Measurements from ENCODE around the gene CHMP5. TPM values are rescaled to one million over a fixed set of nuclear protein-coding genes. Genes with fewer than 3 reads are reported as not detected.

Gene CHMP5
- total RNA-seq, 1 donor from 2014 or later: 108 TPM

- Mint-ChIP-seq H3K4me3 (ENCODE audit: unreplicated experiment) (no peak overlapping the region), H3K27me3 (ENCODE audit: low read depth, unreplicated experiment) (peaks cover 20% of the 10 kb centered on the region), H3K27ac (ENCODE audit: unreplicated experiment) (no peak overlapping the region), H3K4me1 (ENCODE audit: low read depth, unreplicated experiment) (no peaks in the 10 kb centered on the region), H3K36me3 (ENCODE audit: low read depth, unreplicated experiment) (peaks cover 5% of the 10 kb centered on the region), H3K9me3 (ENCODE audit: unreplicated experiment) (no peaks in the 10 kb centered on the region)
- H3K9me3 ChIP-seq (ENCODE audit: insufficient read depth, low read depth, low read length): no peaks in the 10 kb centered on the region
- peaks cover 7% of the 10 kb centered on the region for H3K4me1 ChIP-seq (ENCODE audit: insufficient read depth, low read length)
- no peak for TF ChIP-seq EZH2 (IDR thresholded peaks at IDR 0.05; ENCODE audit: insufficient read depth, low read length)
- TF ChIP-seq, protein P1, sequence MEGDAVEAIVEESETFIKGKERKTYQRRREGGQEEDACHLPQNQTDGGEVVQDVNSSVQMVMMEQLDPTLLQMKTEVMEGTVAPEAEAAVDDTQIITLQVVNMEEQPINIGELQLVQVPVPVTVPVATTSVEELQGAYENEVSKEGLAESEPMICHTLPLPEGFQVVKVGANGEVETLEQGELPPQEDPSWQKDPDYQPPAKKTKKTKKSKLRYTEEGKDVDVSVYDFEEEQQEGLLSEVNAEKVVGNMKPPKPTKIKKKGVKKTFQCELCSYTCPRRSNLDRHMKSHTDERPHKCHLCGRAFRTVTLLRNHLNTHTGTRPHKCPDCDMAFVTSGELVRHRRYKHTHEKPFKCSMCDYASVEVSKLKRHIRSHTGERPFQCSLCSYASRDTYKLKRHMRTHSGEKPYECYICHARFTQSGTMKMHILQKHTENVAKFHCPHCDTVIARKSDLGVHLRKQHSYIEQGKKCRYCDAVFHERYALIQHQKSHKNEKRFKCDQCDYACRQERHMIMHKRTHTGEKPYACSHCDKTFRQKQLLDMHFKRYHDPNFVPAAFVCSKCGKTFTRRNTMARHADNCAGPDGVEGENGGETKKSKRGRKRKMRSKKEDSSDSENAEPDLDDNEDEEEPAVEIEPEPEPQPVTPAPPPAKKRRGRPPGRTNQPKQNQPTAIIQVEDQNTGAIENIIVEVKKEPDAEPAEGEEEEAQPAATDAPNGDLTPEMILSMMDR (IDR thresholded peaks at IDR 0.05; ENCODE audit: insufficient read depth, low read depth, low read length): no peak
- no peak overlapping the region for H3K27ac ChIP-seq (ENCODE audit: low read depth, low read length)
- no peaks in the 10 kb centered on the region for H4K20me1 ChIP-seq (ENCODE audit: insufficient read depth, low read length)
- no peak for FAIRE-seq
- no peak overlapping the region for H3K4me2 ChIP-seq (ENCODE audit: low read length)
- H2AFZ ChIP-seq (ENCODE audit: low read depth, low read length): no peak overlapping the region
- no peaks in the 10 kb centered on the region for H3K79me2 ChIP-seq (ENCODE audit: insufficient read depth, low read length)
- no peaks in the 10 kb centered on the region for H3K27me3 ChIP-seq (ENCODE audit: insufficient read depth, low read length)
- DNase-seq (ENCODE audit: low read depth): no peak
- H3K36me3 ChIP-seq (ENCODE audit: insufficient read depth, low read length): no peaks in the 10 kb centered on the region
- H3K9ac ChIP-seq (ENCODE audit: low read length): no peak overlapping the region
- no peak overlapping the region for H3K4me3 ChIP-seq (ENCODE audit: insufficient read depth, low read depth, low read length)
Observed at GRCh38 chr9:33242609-33243134, 22.2 kb upstream of the CHMP5 start.

GRCh38 chr9:33244137-33244784 is 20.6 kb upstream of the CHMP5 start:
- Histone ChIP-seq H3K9ac (ENCODE audit: low read length) (no peak overlapping the region), H3K27ac (ENCODE audit: low read depth, low read length) (no peak overlapping the region), H4K20me1 (ENCODE audit: insufficient read depth, low read length) (no peaks in the 10 kb centered on the region), H3K79me2 (ENCODE audit: insufficient read depth, low read length) (no peaks in the 10 kb centered on the region), H3K27me3 (ENCODE audit: insufficient read depth, low read length) (no peaks in the 10 kb centered on the region), H2AFZ (ENCODE audit: low read depth, low read length) (no peak overlapping the region), H3K4me1 (ENCODE audit: insufficient read depth, low read length) (peaks cover 7% of the 10 kb centered on the region), H3K4me2 (ENCODE audit: low read length) (no peak overlapping the region), H3K36me3 (ENCODE audit: insufficient read depth, low read length) (no peaks in the 10 kb centered on the region), H3K9me3 (ENCODE audit: insufficient read depth, low read depth, low read length) (no peaks in the 10 kb centered on the region), H3K4me3 (ENCODE audit: insufficient read depth, low read depth, low read length) (no peak overlapping the region)
- Mint-ChIP-seq H3K36me3 (ENCODE audit: low read depth, unreplicated experiment) (peaks cover 12% of the 10 kb centered on the region), H3K27me3 (ENCODE audit: low read depth, unreplicated experiment) (peaks cover 20% of the 10 kb centered on the region), H3K9me3 (ENCODE audit: unreplicated experiment) (no peaks in the 10 kb centered on the region), H3K4me3 (ENCODE audit: unreplicated experiment) (no peak overlapping the region), H3K4me1 (ENCODE audit: low read depth, unreplicated experiment) (no peaks in the 10 kb centered on the region), H3K27ac (ENCODE audit: unreplicated experiment) (no peak overlapping the region)
- DNase-seq (ENCODE audit: low read depth) (no peak), FAIRE-seq (no peak)
- TF ChIP-seq EZH2 (IDR thresholded peaks at IDR 0.05; ENCODE audit: insufficient read depth, low read length): no peak
- TF ChIP-seq, protein P1 (IDR thresholded peaks at IDR 0.05; ENCODE audit: insufficient read depth, low read depth, low read length): no peak

DNA sequence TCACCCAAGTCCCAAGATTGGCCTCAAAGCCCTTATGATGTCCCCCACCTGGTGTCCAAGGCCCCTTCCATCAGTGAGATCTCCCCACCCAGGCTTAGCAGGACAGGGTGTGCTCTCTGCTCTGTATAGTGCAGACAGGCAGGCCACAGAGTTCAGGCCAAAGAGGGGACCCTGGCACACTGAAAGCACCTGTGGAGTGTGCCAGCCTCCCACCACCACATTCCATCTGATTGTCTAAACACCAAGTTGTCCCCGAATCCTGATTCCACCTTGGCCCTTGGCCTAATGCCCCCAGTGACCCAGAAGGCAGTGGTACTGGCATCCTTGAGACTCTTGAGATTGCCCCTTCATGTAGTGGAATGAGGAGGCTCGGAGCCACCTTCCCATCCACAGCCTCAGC is 19.5 kb upstream of the CHMP5 start:
- Mint-ChIP-seq H3K27ac (ENCODE audit: unreplicated experiment) (no peak overlapping the region), H3K27me3 (ENCODE audit: low read depth, unreplicated experiment) (peaks cover 20% of the 10 kb centered on the region), H3K4me1 (ENCODE audit: low read depth, unreplicated experiment) (peaks cover 4% of the 10 kb centered on the region), H3K4me3 (ENCODE audit: unreplicated experiment) (peak overlapping the region; percentile 66), H3K36me3 (ENCODE audit: low read depth, unreplicated experiment) (peaks cover 12% of the 10 kb centered on the region), H3K9me3 (ENCODE audit: unreplicated experiment) (no peaks in the 10 kb centered on the region)
- no peaks in the 10 kb centered on the region for H3K9me3 ChIP-seq (ENCODE audit: insufficient read depth, low read depth, low read length)
- H3K4me1 ChIP-seq (ENCODE audit: insufficient read depth, low read length): no peaks in the 10 kb centered on the region
- no peak overlapping the region for H3K4me3 ChIP-seq (ENCODE audit: insufficient read depth, low read depth, low read length)
- H3K9ac ChIP-seq (ENCODE audit: low read length): no peak overlapping the region
- H4K20me1 ChIP-seq (ENCODE audit: insufficient read depth, low read length): no peaks in the 10 kb centered on the region
- H3K27ac ChIP-seq (ENCODE audit: low read depth, low read length): no peak overlapping the region
- H3K36me3 ChIP-seq (ENCODE audit: insufficient read depth, low read length): no peaks in the 10 kb centered on the region
- H3K79me2 ChIP-seq (ENCODE audit: insufficient read depth, low read length): no peaks in the 10 kb centered on the region
- DNase-seq (ENCODE audit: low read depth) (no peak), FAIRE-seq (no peak)
- H3K4me2 ChIP-seq (ENCODE audit: low read length): no peak overlapping the region
- no peak overlapping the region for H2AFZ ChIP-seq (ENCODE audit: low read depth, low read length)
- no peaks in the 10 kb centered on the region for H3K27me3 ChIP-seq (ENCODE audit: insufficient read depth, low read length)
- no peak for TF ChIP-seq EZH2 (IDR thresholded peaks at IDR 0.05; ENCODE audit: insufficient read depth, low read length)
- TF ChIP-seq, protein P1 (IDR thresholded peaks at IDR 0.05; ENCODE audit: insufficient read depth, low read depth, low read length): no peak

Data from astrocyte (in vitro differentiated cells and primary cell).